ENCODE data around the gene GDPGP1. TPM values are rescaled to one million over a fixed set of nuclear protein-coding genes. Genes with fewer than 3 reads are reported as not detected.

The GDPGP1 gene
- total RNA-seq, 2 experiments from 2014 or later = 12.9 to 22.3 TPM

GRCh38 chr15:90212221-90213098 lies 21.5 kb upstream of the GDPGP1 start:
- ChIA-PET POLR2A (interaction anchor here (0.9 kb wide), 1 partner anchor 33 kb away, joined by 4 read pairs; no protein-coding TSS in a partner anchor), CTCF (ENCODE audit: unreplicated experiment) (no interaction called here)
- no peak for DNase-seq (ENCODE audit: low spot score)
- Histone ChIP-seq H3K79me2 (ENCODE audit: insufficient read depth, low read depth, low read length) (no peaks in the 10 kb centered on the region), H3K27ac (ENCODE audit: low read depth, low read length, poor library complexity, severe bottlenecking) (no peak overlapping the region), H3K4me1 (ENCODE audit: insufficient read depth, low read length, poor library complexity, severe bottlenecking) (peaks cover 5% of the 10 kb centered on the region), H3K36me3 (ENCODE audit: insufficient read depth, low read length) (no peaks in the 10 kb centered on the region), H4K20me1 (ENCODE audit: insufficient read depth, low read length) (no peaks in the 10 kb centered on the region), H3K4me2 (ENCODE audit: low read length) (no peak overlapping the region), H3K4me3 (ENCODE audit: low read depth, low read length, poor library complexity, severe bottlenecking) (no peak overlapping the region), H3K9me3 (ENCODE audit: low read length) (no peaks in the 10 kb centered on the region), H2AFZ (ENCODE audit: low read length) (no peak overlapping the region), H3K9me2 (ENCODE audit: insufficient read depth, low read length) (no peaks in the 10 kb centered on the region)
- intact Hi-C loops (cut with micrococcal nuclease; ENCODE audit: unreplicated experiment) = no loop called here
- no peak for TF ChIP-seq EZH2phosphoT487 (IDR thresholded peaks at IDR 0.05; ENCODE audit: borderline replicate concordance, low read depth, low read length)
- TF ChIP-seq, protein P1, sequence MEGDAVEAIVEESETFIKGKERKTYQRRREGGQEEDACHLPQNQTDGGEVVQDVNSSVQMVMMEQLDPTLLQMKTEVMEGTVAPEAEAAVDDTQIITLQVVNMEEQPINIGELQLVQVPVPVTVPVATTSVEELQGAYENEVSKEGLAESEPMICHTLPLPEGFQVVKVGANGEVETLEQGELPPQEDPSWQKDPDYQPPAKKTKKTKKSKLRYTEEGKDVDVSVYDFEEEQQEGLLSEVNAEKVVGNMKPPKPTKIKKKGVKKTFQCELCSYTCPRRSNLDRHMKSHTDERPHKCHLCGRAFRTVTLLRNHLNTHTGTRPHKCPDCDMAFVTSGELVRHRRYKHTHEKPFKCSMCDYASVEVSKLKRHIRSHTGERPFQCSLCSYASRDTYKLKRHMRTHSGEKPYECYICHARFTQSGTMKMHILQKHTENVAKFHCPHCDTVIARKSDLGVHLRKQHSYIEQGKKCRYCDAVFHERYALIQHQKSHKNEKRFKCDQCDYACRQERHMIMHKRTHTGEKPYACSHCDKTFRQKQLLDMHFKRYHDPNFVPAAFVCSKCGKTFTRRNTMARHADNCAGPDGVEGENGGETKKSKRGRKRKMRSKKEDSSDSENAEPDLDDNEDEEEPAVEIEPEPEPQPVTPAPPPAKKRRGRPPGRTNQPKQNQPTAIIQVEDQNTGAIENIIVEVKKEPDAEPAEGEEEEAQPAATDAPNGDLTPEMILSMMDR (conservative IDR thresholded peaks at IDR 0.05; ENCODE audit: low read length) = no peak
- BruUV-seq (replicated peaks) = no TSS peak

GRCh38 chr15:90213122-90213817 lies 20.7 kb upstream of the GDPGP1 start:
- ChIA-PET CTCF (ENCODE audit: unreplicated experiment) (interaction anchor here (1.3 kb wide), 1 partner anchor 17 kb away, joined by 6 read pairs; no protein-coding TSS in a partner anchor), POLR2A (interaction anchor here (0.7 to 0.9 kb wide), 3 partner anchors 12 to 1487 kb away, joined by 3 to 4 read pairs (median 3); partner anchors contain the start of gene SEMA4B)
- Histone ChIP-seq H3K4me2 (ENCODE audit: low read length) (no peak overlapping the region), H3K4me1 (ENCODE audit: insufficient read depth, low read length, poor library complexity, severe bottlenecking) (peaks cover 5% of the 10 kb centered on the region), H3K9me2 (ENCODE audit: insufficient read depth, low read length) (no peaks in the 10 kb centered on the region), H3K4me3 (ENCODE audit: low read depth, low read length, poor library complexity, severe bottlenecking) (no peak overlapping the region), H2AFZ (ENCODE audit: low read length) (no peak overlapping the region), H4K20me1 (ENCODE audit: insufficient read depth, low read length) (no peaks in the 10 kb centered on the region), H3K27ac (ENCODE audit: low read depth, low read length, poor library complexity, severe bottlenecking) (no peak overlapping the region), H3K79me2 (ENCODE audit: insufficient read depth, low read depth, low read length) (no peaks in the 10 kb centered on the region), H3K9me3 (ENCODE audit: low read length) (no peaks in the 10 kb centered on the region), H3K36me3 (ENCODE audit: insufficient read depth, low read length) (no peaks in the 10 kb centered on the region)
- intact Hi-C loops (cut with micrococcal nuclease; ENCODE audit: unreplicated experiment) = no loop called here
- no TSS peak for BruUV-seq (replicated peaks)
- no peak for TF ChIP-seq EZH2phosphoT487 (IDR thresholded peaks at IDR 0.05; ENCODE audit: borderline replicate concordance, low read depth, low read length)
- TF ChIP-seq, protein P1 (conservative IDR thresholded peaks at IDR 0.05; ENCODE audit: low read length) = no peak
- no peak for DNase-seq (ENCODE audit: low spot score)
